Epidermal melanocyte (primary cell): ENCODE measurements around the gene ONECUT2.
"Not testable (repeated sequence)": the region's sequence is repeated elsewhere in the genome, so short reads cannot be mapped to it uniquely, and the experiment has no call there.

Source experiments
- DNase-seq: peaks from one replicate; pipeline ENCODE4 v3.0.0; 2011; ENCODE audit warnings: low spot score; ENCODE audit not compliant: insufficient read length

ONECUT2 gene

DNA sequence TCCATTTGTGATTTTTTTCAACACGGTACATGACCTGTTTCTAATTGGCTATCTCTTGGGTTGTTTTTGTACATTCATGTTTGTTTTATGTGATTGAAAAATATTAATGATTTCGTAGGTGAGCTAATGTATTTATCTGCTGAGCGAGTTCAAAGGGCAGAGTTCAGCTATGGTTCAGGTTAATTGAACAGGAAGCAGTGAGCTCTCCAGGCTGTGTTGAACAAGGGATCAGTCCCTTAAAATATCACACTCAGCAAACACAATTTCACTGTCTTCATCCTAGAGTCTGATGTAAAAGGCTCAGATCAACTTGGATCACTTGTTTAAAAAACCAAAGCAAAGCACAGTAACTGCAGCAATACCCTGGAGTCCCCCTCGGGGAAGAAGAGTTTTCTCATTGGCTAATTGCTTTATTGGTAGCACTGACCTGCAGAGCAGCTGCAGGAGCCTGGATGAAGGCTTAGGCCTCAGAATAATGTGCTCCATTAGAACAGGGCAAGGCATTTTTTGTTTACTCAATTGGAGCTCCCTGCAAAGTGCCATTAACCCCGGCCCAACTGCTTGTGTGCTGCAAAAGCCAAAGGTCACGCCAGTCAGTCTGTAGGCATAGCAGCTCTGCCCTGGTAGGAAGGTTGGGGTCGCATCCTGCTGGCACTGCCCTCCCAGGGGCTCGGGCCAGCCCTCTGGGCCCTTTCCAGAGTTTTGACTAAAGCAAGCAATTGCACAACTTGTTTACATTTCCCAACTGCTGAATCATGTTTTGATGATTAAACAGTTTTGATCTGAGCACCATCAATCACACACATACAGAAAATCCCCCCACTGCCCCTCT, 10.5 kb downstream of the ONECUT2 start:
- no peak for DNase-seq

DNA sequence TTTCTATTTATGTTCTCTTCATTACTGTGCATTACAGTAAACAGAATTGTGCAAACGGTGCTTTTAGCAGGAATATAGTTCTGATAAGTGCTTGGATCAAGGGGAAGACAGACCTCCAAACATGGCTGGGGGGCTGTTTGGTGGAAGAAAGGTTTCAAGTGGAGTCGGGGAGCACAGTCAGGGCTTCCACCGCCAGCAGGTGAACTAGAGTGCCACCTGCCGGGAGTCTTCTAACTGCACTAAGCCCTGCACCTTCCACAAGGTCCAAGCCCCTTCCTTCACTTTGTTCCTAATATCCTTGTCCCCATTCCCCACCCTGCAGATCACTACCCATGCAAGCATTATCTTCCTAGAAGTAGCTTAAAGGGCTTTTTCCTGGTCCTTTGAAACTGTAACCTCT, 11.1 kb downstream of the ONECUT2 start:
- DNase-seq, result no peak

DNA sequence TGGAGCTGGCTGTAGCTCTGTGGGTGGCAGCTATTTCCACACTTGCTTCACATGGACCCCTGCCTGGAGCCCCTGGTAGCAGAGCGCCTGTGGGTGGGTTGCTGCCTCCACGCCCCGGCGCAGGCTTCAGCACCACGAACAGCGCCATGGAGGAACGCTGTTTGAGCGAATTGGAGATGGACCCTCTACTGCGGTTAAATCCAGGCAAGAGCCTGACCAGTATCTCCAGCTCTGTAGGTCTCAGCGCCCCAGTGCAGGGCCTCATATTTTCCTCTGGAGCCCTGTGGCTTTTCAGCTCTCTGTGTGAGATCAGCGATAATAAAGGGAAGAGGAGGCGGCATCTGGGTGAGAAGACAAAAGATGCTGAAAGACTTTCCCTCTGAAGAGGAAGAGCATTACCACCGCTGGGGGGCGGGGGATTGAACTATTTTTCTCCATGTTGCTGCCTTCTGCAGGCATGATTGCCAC, 12.0 kb downstream of the ONECUT2 start:
- no peak for DNase-seq

DNA sequence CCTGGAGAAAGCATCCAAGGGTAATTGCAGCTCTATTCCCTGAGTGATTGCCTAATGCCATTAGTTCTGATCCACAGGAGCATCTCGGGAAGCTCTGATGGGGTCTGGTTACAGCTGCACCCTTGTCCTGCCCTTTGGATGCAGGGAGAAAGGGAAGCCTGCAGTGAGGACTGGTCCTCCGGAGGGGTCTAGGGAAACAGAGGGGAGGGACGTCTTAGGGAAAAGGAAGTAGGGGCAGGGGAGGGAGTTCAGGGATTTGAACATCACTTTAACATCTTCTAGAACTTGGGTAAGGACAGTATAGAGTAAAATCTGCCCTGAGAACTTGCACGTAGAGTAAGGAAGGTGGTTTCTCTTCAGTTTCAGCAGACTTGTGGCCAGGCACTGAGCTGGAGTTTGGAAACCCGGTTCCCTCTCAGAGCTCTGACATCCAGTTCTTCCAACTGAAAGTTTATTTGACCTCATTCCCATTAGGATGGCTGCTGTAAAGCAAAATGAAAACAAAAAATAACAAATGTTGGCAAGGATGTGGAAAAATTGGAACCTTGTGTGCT, 20.5 kb downstream of the ONECUT2 start:
- DNase-seq, result no peak

DNA sequence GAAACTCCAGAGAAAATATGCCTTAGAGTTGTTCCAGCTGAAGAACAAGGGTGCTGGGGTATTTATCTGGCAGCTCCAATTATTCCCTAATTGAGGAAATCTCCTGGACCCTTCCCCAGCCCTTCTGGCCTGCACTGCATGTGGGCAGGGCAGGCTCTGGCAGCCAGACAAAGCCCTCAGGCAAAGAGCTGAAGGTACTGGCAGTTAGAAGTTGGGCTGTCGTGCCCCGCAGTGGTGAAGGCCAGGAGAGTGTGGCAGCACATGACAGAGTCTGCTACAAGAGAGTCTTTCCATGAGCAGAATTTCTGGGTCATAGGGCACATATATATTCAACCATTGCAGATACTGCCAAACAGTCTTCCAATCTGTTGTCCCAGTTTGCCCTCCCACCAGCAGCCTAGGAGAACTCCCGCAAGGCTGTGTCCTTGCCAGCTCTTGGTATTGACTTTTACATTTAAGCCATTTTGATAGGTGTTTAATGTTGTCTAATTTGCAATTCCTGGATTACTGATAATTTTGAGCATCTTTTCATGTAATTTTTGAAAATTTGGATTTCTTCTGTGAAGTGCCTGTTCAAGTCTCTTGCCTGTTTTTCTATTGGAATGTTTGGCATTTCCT, 26.6 kb downstream of the ONECUT2 start:
- DNase-seq, result no peak

DNA sequence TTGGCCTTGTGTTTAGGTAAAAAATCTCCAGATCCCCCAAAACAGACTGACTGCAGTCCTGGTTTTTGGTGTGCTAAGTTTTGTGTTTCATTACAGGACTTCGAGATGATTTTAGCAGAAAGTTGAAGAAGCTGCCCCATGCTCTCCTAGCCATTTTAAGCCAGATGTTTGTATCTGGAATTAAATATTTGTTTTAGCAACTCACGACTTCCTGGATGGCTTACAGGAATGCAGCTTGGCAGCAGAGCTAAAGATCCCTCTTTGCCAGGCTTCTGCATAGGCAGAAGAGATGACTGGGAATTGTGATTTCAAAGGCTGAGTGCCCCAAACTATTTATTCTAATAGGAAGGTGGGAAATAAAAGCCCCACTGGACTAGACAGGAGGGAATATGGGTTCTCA, 31.1 kb downstream of the ONECUT2 start:
- DNase-seq, result no peak

DNA sequence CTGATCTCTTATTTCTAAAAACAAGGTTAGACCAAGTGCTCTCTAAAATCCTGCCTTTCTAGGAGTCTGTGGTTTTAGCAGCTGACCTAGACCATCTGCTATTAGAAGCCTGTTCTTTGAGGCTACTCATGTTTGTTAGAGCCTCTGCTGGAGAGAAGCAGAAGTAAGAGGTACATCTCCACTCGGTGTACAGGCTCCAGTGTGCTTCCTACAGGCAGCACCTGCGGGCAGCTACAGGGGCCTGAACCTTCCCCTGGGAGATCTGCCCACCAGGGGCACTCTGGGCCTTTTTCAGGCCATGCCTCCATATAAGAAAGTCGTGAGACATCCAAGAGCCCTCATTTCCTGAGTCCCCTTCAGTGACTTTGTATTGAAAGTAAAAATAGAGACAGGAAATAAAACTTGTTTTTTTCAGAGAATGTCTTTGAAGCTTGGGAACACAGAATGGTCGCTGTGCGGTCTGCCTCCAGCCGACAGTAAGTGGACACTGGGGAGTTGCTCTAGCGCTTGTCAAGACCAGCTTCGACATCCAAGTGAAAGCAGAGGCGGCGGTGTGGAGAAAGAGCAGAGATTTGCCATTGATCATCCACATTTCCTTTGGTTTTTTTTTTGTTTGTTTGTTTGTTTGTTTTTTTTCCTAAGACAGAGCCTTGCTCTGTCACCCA, 31.7 kb downstream of the ONECUT2 start:
- no peak for DNase-seq

DNA sequence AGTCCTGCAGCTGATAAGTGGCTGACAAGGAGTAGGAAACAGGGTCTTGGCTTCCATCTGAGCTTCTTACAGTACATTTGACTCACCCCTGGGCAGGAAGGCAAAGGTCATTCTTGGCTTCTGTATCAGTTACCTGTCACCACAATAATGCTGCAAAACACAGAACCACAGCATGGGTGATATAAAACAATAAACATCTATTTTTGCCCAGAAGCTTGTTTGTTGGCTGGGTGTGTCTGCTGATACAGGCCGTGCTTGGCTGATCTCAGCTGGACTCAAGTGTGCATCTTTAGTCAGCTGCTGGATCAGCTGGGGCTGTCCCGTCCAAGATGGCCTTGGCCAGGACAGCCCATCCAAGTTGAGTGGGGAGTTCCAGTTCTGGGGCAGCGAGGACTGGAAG, 34.7 kb downstream of the ONECUT2 start:
- no peak for DNase-seq

DNA sequence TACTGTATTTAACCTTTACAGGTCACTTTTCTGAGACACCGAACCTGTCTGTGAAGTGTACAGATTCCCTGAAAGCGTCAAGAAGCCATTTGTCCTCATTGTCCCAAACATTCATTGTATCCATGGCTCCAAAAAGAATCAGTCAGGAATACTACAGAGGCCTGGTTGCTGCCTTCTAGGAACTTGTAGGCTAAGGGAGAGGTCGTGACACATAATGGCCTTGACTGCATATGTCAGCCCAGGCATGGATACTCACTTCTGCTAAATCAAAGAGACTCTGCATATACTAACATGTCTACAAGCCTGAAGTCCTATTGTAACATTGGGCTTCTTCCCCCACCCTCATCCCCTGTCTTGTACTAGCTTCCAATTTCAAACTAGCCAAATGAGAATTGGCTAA, 40.2 kb downstream of the ONECUT2 start:
- DNase-seq, result no peak

DNA sequence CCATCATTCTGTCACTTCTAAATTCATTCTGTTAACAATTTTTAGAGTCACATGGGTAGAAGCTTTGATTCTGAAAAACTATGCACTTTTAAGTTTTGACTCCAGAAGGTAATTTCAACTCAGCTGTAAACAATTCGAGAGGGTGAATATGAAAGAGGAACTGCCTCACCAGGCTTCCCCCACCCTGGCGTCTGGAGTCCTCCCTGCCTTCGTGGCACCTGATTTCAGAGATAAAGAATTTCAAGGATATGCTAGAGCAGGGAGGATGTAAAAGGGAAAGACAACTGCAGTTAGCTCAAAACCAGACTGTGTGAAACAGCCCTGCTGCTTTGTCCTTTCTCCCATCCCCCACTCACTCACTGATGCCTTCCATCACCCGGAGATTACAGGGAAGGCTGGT, 40.7 kb downstream of the ONECUT2 start:
- DNase-seq, result no peak

DNA sequence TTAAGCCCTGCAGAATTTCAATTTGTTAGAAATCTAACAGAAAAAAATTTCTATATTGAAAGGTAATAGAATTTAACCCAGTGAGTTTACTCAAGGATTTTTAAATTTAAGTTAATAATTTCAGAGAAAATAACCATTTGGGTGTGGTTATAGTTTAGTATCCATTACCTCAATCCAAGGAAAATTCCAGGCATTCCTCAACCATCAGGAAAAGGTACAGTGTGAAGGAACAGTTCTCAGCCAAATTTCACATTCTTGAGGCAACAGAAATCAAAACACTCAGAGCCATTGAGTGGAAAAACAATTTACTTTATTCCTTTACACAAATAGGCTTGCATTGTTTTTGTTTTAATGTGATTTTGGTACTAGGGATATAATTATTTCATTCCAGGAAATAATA, 45.6 kb downstream of the ONECUT2 start:
- DNase-seq, result no peak

DNA sequence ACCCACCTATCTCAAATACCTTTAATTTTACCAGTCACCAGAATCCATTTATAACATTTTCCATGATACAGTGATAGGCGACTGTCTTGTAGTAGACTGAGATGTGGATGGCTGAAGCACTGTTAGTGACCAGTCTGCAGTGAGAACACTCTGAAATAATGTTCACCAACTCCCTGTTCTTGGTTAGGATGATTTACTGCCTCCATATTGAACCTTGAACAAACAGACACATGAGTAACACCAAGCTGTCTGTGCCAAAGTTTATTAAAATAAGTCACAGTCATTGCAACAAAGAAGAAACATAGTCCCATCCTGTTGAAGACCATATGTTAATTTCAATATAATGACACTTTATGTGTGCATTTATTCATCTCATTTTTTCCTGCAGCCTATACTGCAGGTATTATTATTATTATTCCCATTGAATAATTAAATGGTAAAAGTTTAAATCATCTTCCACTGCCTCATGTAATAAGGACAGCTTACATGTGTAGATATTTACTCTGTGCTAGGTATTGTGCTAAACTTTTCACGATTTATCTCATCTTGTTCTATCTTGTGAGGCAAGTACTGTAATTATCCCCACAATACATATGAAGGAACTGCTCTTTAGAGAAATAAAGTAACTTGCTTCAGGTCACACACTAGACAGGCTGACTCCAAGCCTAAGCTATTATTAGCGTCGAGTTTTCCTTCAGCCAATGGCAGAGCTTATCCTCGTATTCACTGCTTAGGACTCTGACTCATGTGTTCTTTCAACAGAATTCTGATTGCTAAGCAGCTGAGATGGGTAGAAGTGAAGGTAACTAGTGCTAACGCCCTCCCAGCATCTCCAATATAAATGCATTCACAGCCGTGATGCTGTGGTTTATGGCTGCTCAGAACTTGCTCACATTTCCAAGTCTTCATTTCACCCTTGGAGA, 62.5 kb downstream of the ONECUT2 start:
- no peak for DNase-seq

DNA sequence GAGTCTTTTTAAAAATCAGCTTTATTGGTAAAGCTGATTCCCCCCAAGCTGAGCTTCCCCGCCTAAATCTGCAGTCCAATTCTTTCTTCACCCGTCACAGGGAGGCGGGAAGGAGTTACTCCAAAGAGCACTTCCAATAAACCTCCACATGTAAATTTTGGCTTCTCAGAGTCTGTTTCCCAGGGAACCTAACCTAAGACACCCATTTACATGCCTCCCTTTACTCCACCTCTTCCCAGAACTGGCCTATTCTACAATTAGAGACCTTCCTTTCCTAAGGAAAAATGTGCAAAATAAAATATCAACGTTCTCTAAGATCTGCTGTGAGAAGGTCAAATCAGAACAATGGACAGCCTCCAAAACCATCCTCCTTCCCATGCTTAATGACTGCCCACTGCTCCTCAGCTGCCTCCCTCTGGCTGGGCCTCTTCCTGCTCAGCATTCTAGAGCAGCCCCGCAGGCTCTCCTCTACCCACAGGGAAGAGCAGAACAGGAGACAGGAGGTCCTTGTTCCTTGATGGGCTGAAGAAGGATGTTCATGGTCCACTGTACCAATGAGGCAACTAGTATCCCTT, 63.6 kb downstream of the ONECUT2 start:
- no peak for DNase-seq

DNA sequence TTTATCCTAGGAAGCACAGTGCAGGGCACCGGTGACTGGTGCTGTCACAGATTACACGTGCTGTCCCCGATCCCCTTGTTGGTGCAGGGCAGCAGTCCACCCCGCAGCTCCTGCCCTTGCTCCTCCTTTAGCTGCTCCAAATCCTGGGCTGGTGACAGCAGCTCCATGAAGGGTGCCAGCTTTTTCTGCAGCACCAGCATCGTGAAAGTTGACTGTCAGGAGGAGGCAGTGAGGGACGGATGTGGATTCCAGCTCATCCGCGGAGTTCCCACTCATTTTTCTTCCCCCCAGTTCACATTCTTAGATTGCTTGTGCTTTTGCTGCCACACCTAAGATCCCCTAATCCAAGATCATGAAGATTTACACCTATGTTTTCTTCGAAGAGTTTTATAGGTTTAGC, 67.5 kb downstream of the ONECUT2 start:
- DNase-seq, result no peak

DNA sequence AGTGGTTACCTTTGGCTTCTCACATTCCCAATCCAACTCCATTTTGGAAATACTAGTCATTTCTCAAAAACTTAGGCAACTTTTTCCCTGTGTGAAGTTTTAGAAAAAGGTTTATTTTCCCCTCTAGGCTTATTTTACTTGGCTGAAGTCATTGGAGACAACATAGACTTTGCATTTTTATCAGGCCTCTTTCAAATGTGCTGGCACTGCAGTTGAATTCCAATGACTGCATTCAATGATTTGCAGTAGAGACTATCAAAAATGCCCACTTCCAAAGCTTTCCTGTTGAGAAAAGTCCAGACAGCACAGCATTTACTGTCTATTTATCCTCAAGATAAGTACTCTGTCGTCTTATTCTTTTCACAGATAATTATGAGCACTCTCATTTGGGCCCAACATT, 70.1 kb downstream of the ONECUT2 start:
- DNase-seq, result no peak

DNA sequence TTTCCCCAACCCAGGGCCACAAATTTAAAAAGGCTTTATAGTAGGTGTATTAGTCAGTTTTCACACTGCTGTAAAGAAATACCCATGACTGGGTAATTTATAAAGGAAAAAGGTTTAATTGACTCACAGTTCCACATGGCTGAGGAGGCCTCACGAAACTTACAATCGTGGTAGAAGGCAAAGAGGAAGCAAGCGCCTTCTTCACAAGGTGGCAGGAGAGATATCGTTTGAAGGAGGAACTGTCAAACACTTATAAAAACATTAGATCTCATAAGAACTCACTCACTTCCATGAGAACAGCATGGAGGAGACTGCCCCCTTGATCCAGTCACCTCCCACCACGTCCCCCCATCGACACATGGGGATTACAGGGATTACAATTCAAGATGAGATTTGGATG, 80.9 kb downstream of the ONECUT2 start:
- no peak for DNase-seq

DNA sequence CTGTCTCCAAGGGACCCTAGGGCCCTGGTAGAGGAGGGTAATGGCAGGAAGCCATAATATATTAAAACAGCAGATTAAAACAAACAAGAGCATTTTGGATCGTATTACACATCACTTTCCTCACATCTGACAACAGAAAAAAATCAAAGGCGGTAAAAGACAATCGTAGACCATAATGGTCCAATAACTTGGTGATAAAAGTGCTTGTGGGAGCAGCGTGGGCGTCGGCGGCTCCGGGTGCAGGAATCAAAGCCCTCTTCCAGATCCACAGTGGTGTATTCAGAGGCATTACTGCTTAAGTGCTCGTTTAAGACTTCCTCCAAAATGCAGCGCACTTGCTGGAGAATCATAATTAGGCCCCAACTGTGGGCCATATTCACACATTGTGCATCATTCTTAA, 83.4 kb downstream of the ONECUT2 start:
- DNase-seq, result no peak

DNA sequence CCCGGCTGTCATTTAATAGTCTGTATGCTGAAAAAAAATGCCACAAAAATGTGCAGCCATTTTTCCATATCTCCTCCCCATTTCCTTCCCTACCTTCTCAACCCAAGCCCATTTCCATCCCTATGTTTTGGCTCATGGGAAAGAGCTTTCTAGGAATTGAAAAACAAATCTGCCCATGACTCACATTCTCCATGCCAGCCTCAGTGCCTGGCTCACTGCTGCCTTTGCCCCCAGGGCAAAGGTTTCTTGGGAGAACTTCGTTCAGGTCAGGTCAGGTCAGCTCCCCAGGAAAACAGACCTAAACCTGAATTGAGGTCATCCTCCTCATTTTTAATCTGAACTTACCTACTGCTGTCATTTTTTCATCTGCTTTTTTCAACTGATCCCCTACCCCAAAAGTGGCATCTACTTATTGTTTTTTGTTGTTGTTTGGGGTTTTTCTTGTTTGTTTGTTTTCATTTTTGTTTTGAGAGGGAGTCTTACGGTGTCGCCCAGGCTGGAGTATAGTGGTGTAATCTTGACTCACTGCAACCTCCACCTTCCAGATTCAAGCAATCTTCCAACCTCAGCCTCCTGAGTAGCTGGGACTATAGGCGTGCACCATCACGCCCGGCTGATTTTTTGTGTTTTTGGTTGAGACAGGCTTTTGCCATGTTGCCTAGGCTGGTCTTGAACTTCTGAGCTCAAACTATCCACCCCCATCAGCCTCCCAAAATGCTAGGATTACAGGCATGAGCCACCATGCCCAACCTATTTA, 84.7 kb downstream of the ONECUT2 start:
- no peak for DNase-seq

DNA sequence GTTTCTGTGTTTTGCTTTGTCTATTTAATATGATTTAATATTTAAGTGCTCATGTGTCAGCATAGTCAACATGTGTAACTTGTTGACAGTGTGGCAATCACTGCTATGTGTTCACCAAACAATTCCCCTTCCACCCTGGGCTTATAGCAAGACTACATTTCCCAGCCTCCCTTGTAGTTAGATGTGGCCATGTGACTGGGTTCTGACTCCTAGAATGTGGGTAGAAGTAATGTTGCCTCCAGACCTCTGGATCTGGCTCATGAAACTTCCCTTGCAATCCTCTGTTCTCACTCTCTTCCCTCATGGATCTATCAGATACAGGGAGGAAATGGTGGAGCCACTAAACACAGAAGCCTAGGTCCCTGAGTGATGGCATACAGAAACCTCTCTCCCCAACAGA, 87.2 kb downstream of the ONECUT2 start:
- DNase-seq, result not testable (repeated sequence)
